VCaP (cell line): ENCODE results near the gene TNFRSF18.

Experiments
- H3K27ac ChIP-seq: fragments of 450-650 bp; 2 replicates; pipeline ENCODE4 v1.5.1; 2017
- TF ChIP-seq, protein P1 (sequence below): fragments of 450-650 bp; conservative IDR thresholded peaks from 2 replicates; pipeline ENCODE4 v1.5.1; 2017; ENCODE audit warnings: mild to moderate bottlenecking, moderate library complexity

TNFRSF18 gene

DNA sequence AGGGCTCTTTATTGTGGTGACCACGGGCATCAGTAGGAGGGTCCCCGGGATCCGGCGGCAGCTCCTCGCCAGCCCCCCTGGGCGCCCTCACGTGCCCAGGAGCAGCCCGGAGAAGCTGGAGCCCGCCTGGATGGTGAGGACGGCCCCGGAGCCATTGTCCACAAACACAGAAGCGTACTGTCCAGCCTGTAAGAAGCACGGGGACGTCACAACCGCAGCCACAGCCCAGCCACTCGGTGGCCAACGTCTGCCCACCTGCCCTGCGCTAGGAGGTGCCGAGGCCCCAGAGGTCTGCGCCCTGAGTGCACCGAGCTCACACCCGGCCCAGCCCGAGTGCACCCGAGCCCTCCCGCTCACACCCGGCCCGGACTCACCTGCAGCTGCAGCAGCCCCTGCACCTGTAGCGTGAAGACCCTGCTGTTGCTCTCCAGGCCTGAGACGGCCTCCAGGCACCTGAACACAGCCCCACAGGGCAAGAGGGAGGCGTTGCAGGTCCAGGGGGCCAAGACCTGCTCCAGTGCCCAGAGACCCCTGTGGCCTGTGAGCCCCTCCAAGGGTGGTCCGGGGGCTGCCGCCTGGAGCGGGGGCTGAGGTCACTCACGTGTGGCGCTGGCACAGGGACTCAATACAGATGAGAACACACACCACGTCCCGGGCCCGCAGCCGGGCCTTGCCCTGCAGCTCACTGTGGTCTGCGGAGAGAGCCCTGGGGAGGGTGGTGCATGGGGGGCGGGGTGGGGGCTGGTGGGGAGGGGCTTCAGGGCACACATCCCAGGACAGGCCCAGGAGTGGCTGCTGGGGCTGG, 36.3 kb upstream of the TNFRSF18 start:
- no peak overlapping the region for H3K27ac ChIP-seq
- TF ChIP-seq, protein P1, sequence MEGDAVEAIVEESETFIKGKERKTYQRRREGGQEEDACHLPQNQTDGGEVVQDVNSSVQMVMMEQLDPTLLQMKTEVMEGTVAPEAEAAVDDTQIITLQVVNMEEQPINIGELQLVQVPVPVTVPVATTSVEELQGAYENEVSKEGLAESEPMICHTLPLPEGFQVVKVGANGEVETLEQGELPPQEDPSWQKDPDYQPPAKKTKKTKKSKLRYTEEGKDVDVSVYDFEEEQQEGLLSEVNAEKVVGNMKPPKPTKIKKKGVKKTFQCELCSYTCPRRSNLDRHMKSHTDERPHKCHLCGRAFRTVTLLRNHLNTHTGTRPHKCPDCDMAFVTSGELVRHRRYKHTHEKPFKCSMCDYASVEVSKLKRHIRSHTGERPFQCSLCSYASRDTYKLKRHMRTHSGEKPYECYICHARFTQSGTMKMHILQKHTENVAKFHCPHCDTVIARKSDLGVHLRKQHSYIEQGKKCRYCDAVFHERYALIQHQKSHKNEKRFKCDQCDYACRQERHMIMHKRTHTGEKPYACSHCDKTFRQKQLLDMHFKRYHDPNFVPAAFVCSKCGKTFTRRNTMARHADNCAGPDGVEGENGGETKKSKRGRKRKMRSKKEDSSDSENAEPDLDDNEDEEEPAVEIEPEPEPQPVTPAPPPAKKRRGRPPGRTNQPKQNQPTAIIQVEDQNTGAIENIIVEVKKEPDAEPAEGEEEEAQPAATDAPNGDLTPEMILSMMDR: no peak

DNA sequence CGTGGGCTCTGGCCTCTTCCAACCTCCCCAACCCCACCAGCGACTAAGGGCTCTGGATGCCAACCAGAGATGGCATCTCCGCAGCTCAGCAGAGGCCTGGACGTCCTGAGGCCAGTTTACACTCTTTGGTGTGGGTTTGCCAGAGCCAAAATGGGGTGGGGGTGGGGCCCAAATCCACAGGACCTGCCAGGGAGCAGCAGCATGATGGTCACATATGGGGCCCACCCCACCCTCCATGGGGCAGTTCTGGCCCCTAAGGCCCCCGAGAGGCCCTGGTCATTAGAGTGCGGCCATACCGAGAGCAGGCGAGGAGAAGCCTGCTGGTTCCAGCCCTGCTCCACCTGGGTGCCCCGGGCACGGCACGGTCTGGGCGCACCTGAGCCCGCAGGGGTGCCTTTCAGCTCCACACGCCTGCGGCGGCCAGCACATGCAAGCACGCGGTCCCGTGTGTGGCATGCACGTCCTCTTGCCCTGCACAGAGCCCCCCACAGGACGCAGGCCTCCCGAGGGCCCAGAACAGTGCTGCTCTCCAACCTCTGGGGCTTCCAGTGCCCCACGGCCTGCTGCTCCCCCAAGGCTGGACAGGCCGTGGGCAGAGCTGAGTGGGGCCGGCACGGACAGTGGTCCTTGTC, 35.3 kb upstream of the TNFRSF18 start:
- no peak overlapping the region for H3K27ac ChIP-seq
- TF ChIP-seq, protein P1: no peak

DNA sequence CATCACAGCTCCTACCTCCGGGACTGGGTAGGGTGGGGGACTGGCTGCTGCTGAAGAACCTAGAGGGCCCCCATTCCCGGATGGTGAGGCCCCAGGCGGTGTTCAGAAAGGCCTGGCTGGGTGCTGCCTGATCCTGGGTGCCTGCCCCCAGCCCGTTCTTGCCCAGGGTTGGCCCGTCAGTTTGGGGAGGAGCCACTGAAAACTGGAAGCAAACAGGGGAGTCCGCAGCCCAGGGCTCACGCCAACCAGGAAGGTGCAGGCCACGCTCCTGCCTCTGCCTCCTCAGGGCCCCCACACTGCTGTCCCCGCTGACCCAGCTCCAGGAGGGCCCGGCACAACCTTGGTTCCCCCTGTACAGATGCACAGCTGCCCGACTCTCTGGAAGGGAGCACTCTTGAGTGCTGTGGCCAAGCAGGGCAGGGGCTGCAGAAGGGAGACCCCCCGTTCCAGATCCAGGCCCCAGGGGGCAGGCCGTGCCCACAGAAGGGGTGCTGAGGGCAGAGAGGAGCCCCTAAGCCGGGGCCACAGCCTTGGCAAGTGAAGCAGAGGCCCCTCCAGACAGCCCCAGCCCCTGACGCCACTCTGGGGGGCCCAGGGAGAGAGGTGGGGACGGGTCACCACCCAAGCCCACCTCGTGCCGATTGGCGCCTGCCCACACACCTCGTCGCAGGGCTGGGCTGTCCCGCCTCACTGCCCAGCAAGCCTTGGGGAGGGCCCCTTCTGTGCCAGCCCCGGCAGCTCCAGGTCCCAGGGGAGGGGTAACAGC, 34.6 kb upstream of the TNFRSF18 start:
- TF ChIP-seq, protein P1: no peak
- no peak overlapping the region for H3K27ac ChIP-seq

DNA sequence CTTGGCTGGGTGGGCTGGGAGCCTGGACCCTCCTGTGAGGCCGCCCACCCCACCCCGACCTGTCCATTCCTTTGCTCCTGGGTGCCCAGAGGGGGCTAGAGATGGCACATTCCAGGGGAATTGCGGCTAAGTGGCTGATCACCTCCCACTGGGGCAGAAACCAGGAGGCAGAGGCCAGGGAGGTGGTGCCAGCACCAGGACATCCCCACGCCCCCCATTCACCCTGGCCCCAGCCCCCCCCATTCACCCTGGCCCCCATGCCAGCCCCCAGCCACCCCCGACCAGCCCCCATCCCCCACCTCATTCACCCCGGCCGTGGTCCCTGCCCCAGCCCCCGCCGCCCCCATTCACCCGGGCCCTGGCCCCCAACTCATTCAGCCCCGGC, 33.9 kb upstream of the TNFRSF18 start:
- TF ChIP-seq, protein P1: no peak
- no peak overlapping the region for H3K27ac ChIP-seq

DNA sequence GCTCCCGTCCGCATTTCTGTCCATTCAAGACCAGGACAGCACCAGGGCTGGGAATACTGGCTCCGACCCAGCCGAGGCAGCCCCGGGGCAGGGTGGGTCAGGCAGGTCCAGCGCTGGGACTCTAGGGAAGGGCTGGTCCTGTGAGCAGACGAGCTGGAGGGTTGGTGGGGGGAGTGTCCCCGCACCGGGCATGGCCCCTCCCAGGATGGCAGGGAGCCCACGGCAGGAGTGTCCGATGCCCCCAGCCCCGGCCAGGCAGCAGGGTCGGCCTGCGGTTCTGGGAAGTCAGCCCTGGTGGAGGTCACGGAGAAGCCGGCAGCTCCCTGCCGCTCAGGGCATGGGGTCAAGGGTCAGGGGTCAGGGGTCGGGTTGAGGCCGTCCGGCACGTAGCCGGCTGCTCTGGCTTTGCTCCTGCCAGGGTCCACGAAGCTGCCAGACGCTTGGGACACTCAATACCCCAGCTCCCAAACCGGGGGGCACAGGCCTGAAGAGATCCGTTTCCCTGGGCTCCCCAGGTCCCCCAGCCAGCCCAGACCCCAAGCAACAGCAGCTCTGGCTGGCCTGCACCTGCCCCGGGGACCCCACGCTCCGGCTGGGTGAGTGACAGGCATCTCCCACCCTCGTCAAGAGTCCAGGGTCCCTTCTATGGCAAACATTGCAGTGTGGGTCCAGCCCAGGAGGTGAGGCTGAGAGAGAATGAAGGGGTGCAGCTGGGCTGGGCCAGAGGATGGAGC, 33.4 kb upstream of the TNFRSF18 start:
- TF ChIP-seq, protein P1: no peak
- H3K27ac ChIP-seq: no peak overlapping the region

DNA sequence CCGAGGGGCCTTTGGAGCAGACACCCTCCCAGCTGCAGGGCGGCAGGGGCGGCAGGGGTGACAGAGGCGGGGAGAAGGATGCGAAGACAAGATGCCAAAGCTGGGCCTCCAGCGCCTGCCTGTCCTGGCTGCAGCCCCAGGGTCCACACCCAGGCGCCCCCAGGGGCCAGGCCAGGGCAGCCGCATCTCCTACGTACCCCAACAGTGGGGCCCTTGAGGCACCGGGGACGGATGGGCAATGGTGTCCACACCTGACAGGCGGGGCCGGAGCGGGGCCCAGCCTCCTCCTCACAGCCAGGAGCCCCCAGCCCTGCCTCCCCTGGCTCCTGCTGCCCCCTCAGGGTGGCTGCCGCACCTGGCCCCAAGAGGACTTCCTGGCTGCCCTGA, 32.8 kb upstream of the TNFRSF18 start:
- H3K27ac ChIP-seq: no peak overlapping the region
- TF ChIP-seq, protein P1: no peak

DNA sequence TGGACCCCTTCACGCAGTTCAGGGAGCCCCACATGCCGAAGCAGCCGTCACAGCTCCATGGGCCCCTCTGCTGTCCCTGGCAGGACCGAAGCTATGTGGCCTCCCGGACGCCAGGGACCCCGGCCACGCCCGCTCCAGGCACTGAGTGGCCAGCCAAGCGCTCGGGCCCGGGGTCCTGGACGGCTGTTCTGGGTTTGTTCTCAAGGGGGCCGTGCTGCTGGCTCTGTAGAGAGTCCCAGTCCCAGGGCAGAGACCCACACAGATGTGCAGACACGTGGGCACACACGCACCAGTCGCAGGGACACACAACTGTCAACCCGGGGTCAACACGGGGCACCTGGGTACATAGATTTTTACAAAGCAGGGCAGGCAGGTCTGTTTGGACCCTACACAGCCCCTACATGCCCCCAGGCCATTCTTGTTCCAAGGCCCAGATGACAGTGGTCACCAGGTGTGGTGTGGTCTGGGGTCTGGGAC, 32.3 kb upstream of the TNFRSF18 start:
- TF ChIP-seq, protein P1: no peak
- peak overlapping the region; percentile 61; the same call in 1 of the 2 replicates for H3K27ac ChIP-seq
